NCI-H1092 (cell line): ENCODE measurements around the gene SNX18.

Source experiments
- DNase-seq: peaks from one replicate; lab custom pipeline; 2025; lab: John Stamatoyannopoulos, UW

SNX18 gene

GRCh38 chr5:54580997-54581811 is 63.6 kb downstream of the SNX18 start:
- no peak for DNase-seq

- DNase-seq, result no peak
These were observed 64.4 kb downstream of the SNX18 start for GRCh38 chr5:54581831-54582548.

GRCh38 chr5:54586336-54586735 is 68.8 kb downstream of the SNX18 start:
- no peak for DNase-seq

- no peak for DNase-seq
These were observed 72.2 kb downstream of the SNX18 start for GRCh38 chr5:54589786-54590185.

- DNase-seq, result no peak
These were observed 73.3 kb downstream of the SNX18 start for GRCh38 chr5:54590824-54591223.

GRCh38 chr5:54593779-54594178 is 76.2 kb downstream of the SNX18 start:
- DNase-seq, result no peak

- no peak for DNase-seq
These were observed 76.6 kb downstream of the SNX18 start for GRCh38 chr5:54594181-54594580.

- no peak for DNase-seq
These were observed 78.2 kb downstream of the SNX18 start for GRCh38 chr5:54595721-54596120.
